ENCODE measurements around the gene FSTL3. TPM values are rescaled to one million over a fixed set of nuclear protein-coding genes. Genes with fewer than 3 reads are reported as not detected.

FSTL3 gene
- total and polyA plus RNA-seq, 2 of the 8 experiments (the other 6 are each of a cell fraction or from before 2014, with no cell fraction given): 8.1 to 11.8 TPM

DNA sequence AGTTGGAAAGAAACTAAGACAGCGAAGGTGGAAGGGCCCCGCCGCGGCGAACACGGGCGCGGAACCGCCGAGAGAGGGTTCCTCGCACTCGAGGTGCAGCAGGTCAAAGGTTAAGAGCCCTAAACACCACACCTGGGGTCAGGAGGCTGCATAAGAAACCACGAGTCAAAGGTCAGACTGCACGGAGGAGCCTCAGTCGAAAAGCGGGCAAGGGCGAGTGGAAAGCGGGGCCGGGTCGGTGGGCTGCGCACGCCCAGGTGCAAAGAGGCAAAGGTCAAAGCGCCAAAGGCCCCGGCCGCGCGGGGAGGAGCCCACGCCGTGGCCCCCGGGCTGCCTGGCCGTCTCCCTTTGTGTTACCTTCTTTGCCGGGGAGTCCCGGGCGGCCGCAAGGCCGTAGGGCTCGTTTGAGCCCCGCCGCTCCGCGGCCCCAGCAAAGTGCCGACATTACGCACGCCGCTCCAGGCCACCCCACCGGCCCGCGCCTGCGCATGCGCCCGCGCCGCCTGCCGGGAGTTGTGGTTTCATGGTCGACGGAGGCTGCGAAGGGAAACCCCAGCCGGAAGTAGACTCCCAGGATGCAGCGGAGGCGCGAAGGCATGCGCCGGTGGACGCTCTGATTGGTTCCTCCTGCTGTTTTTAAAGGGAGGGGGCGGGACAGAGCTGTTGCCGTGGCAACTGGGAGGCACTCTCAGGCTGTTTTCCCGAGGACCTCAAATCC is 43.0 kb upstream of the FSTL3 start, which contains the start of gene POLRMT (continued):
- no peak for TF ChIP-seq CHD7 (IDR thresholded peaks at IDR 0.05; ENCODE audit: insufficient replicate concordance, low read length)
- peak; percentile 92; the same call in 1 of the 2 replicates for TF ChIP-seq GABPA (IDR thresholded peaks at IDR 0.05; ENCODE audit: borderline replicate concordance, insufficient read depth, low read length)
- TF ChIP-seq TBP (IDR thresholded peaks at IDR 0.05; ENCODE audit: low read depth, low read length): 0 out of 2 replicates have a peak, but pooled peaks have one; percentile 33
- peak in 1 of 2 experiments; percentile 63; a peak in 2 of 3 replicates for TF ChIP-seq POLR2A (IDR thresholded peaks at IDR 0.05; ENCODE audit: control extremely low read depth in 1 of 2, low read depth in 2 of 2, low read length in 2 of 2)
- no peak for TF ChIP-seq TCF12 (IDR thresholded peaks at IDR 0.05; ENCODE audit: low read depth, low read length)
- no peak for TF ChIP-seq RNF2 (IDR thresholded peaks at IDR 0.05; ENCODE audit: borderline replicate concordance, low read depth, low read length, missing control alignments, poor library complexity, severe bottlenecking)
- TF ChIP-seq ATF2 (IDR thresholded peaks at IDR 0.05; ENCODE audit: low read length): no peak
- TF ChIP-seq YY1 (IDR thresholded peaks at IDR 0.05; ENCODE audit: low read depth, low read length): peak; percentile 67
